K562 (cell line): ENCODE data around the gene MADD. TPM values are rescaled to one million over a fixed set of nuclear protein-coding genes. Genes with fewer than 3 reads are reported as not detected.
A peak's percentile ranks its signal among the peaks of the same experiment; 100 is the strongest.

Experiments used
- GABPB1 ChIP-seq: sonication (generic); formaldehyde crosslinking; IDR thresholded peaks from 2 replicates; pipeline ENCODE4 v1.8.0; 2022; ENCODE audit warnings: mild to moderate bottlenecking, missing genetic modification reagents
- HNRNPK ChIP-seq: fragments of 200-400 bp; formaldehyde crosslinking; IDR thresholded peaks from one replicate; pipeline ENCODE4 v1.6.1; 2018; ENCODE audit warnings: mild to moderate bottlenecking, low read depth, low read length; ENCODE audit not compliant: poor library complexity, severe bottlenecking
- NFE2 ChIP-seq: IDR thresholded peaks from 2 replicates; pipeline ENCODE4 v1.6.1; 2014; ENCODE audit warnings: antibody characterized with exemption, low read depth
- NR4A1 ChIP-seq, 2 experiments: fragments of 250-450 bp in 1 of 2; fragments of 450-650 bp in 1 of 2; sonication (Bioruptor Pico) in 1 of 2; IDR thresholded peaks; 2 replicates each; pipeline versions ENCODE4 v1.4.0 to v1.6.1; 2016 to 2020; ENCODE audit warnings: mild to moderate bottlenecking in 2 of 2, missing compliant biosample characterization in 1 of 2, missing genetic modification characterization in 1 of 2, moderate library complexity in 1 of 2
- SIN3A ChIP-seq, 2 experiments: fragments of 150-350 bp in 1 of 2; IDR thresholded peaks; 2 replicates each; pipeline ENCODE4 v1.6.1; 2011 to 2016; ENCODE audit warnings: borderline replicate concordance in 2 of 2, low read depth in 2 of 2, low read length in 2 of 2, mild to moderate bottlenecking in 2 of 2, moderate library complexity in 2 of 2; ENCODE audit not compliant: control insufficient read depth in 1 of 2
- WHSC1 ChIP-seq: IDR thresholded peaks from one replicate; pipeline ENCODE4 v1.6.1; 2012; ENCODE audit warnings: low read length, control low read depth, inconsistent platforms
- ZNF253 ChIP-seq: fragments of 250-450 bp; sonication (Bioruptor Pico); conservative IDR thresholded peaks from 2 replicates; pipeline ENCODE4 v1.6.1; 2021; ENCODE audit warnings: mild to moderate bottlenecking
- ZNF436 ChIP-seq: fragments of 250-450, 450-650 bp; sonication (Bioruptor Pico); formaldehyde crosslinking; IDR thresholded peaks from 2 replicates; pipeline ENCODE4 v1.7.0; 2020; ENCODE audit warnings: mild to moderate bottlenecking
- polyA plus RNA-seq, 8 experiments: library from polyadenylated mRNA; depleted of rRNA in 4 of 8; stranded (reverse) in 5 of 8; unstranded in 3 of 8; fragments of >200 nt; fragmentation: Nextera tagmentation in 2 of 8; fragmentation: Illumina TruSeq in 1 of 8; extraction: Ambion mirVana in 2 of 8; extraction: Trizol in 1 of 8; gene quantifications; 2 replicates each; pipeline versions ENCODE4 v1.2.1 to v1.2.3, GENCODE V29; 2011 to 2014; ENCODE audit warnings: inconsistent platforms in 1 of 8, missing spikeins in 1 of 8
- total RNA-seq, 7 experiments: library from RNA; depleted of rRNA in 6 of 7; stranded (reverse); fragments of >200 nt in 6 of 7; fragmentation: Illumina TruSeq in 2 of 7; extraction: Trizol in 2 of 7; gene quantifications; 2 replicates each; pipeline versions ENCODE4 v1.2.1 to v1.2.3, GENCODE V29; 2011 to 2021; ENCODE audit warnings: low replicate concordance in 1 of 7
- TF ChIP-seq, protein P1 (sequence below): sonication (generic); formaldehyde crosslinking; IDR thresholded peaks from 2 replicates; pipeline ENCODE4 v1.8.0; 2022; ENCODE audit warnings: mild to moderate bottlenecking, missing genetic modification reagents
- TF ChIP-seq, protein P2 (sequence below): fragments of 200-400 bp; formaldehyde crosslinking; IDR thresholded peaks from 2 replicates; pipeline ENCODE4 v1.6.1; 2017; ENCODE audit warnings: mild to moderate bottlenecking, low read depth, low read length, moderate library complexity
- TF ChIP-seq, protein P3 (sequence below): fragments of 450-650 bp; conservative IDR thresholded peaks from 2 replicates; pipeline ENCODE4 v1.6.1; 2016; ENCODE audit warnings: missing genetic modification characterization, low read depth, mild to moderate bottlenecking, missing compliant biosample characterization, moderate library complexity
- TF ChIP-seq, protein P4 (sequence below): fragments of 450-650 bp; formaldehyde crosslinking; IDR thresholded peaks from 2 replicates; pipeline ENCODE4 v1.4.0; 2020; ENCODE audit warnings: mild to moderate bottlenecking, moderate library complexity
- TF ChIP-seq, protein P5 (sequence below): fragments of 450-650 bp; IDR thresholded peaks from 2 replicates; pipeline ENCODE4 v1.6.1; 2016; ENCODE audit warnings: low read depth, mild to moderate bottlenecking, moderate library complexity

MADD gene
- total and polyA plus RNA-seq, 9 of the 15 experiments (the other 6 are each of a cell fraction or from before 2014, with no cell fraction given): 0.68 to 57.6 (median 33.6) TPM

DNA sequence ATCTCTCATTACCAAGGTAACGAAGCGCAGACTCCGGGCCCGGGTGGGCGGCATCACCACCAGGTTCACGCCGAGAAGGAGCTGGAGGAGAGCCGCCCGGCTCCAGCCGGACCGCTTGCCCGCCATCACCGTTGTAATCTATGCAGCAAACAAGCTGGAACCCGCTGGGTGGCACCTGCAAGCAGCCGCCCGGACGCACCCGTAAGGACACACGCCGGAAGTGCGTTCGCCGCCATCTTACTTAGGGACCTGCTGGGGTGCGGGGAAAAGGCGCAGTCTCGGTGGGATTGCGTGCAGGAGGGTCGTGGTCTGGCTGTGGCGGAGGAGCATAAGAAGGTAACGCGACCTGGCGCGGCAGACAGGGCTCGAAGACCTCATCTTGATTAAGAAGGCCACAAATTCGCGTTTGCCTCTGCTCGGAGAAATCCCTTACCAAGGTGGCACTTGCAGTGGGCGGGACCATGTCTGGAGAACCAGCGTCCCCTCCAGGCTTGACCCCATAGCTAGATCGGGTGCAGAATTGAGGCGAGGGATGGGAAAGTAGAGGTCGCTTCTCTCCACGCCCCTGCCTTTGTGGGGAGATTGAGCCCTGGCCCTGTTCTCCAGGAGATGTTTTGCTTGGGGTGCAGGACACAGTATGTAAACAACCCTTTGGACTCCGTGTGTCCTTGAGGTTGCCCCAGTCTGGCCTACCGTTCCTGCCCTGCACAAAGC, 21.1 kb upstream of the MADD start, which contains the start of gene ACP2 (continued):
- TF ChIP-seq, protein P1, sequence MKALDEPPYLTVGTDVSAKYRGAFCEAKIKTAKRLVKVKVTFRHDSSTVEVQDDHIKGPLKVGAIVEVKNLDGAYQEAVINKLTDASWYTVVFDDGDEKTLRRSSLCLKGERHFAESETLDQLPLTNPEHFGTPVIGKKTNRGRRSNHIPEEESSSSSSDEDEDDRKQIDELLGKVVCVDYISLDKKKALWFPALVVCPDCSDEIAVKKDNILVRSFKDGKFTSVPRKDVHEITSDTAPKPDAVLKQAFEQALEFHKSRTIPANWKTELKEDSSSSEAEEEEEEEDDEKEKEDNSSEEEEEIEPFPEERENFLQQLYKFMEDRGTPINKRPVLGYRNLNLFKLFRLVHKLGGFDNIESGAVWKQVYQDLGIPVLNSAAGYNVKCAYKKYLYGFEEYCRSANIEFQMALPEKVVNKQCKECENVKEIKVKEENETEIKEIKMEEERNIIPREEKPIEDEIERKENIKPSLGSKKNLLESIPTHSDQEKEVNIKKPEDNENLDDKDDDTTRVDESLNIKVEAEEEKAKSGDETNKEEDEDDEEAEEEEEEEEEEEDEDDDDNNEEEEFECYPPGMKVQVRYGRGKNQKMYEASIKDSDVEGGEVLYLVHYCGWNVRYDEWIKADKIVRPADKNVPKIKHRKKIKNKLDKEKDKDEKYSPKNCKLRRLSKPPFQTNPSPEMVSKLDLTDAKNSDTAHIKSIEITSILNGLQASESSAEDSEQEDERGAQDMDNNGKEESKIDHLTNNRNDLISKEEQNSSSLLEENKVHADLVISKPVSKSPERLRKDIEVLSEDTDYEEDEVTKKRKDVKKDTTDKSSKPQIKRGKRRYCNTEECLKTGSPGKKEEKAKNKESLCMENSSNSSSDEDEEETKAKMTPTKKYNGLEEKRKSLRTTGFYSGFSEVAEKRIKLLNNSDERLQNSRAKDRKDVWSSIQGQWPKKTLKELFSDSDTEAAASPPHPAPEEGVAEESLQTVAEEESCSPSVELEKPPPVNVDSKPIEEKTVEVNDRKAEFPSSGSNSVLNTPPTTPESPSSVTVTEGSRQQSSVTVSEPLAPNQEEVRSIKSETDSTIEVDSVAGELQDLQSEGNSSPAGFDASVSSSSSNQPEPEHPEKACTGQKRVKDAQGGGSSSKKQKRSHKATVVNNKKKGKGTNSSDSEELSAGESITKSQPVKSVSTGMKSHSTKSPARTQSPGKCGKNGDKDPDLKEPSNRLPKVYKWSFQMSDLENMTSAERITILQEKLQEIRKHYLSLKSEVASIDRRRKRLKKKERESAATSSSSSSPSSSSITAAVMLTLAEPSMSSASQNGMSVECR: peak; percentile 96
- TF ChIP-seq HNRNPK (no peak), WHSC1 (no peak), GABPB1 (CRISPR knock-in tag) (peak; percentile 100), ZNF436 (no peak), SIN3A (IDR thresholded peaks at IDR 0.05; ENCODE audit: borderline replicate concordance in 2 of 2, control insufficient read depth in 1 of 2, low read depth in 2 of 2, low read length in 2 of 2) (peak; percentile 54 to 87; a peak in 2 of 4 replicates), NFE2 (no peak; the same call in 1 of the 2 replicates), ZNF253 (CRISPR knock-in tag) (no peak), NR4A1 (CRISPR knock-in tag; IDR thresholded peaks at IDR 0.05) (no peak), NR4A1 (tag; IDR thresholded peaks at IDR 0.05) (0 out of 2 replicates have a peak, but pooled peaks have one; percentile 44)
- TF ChIP-seq, protein P2, sequence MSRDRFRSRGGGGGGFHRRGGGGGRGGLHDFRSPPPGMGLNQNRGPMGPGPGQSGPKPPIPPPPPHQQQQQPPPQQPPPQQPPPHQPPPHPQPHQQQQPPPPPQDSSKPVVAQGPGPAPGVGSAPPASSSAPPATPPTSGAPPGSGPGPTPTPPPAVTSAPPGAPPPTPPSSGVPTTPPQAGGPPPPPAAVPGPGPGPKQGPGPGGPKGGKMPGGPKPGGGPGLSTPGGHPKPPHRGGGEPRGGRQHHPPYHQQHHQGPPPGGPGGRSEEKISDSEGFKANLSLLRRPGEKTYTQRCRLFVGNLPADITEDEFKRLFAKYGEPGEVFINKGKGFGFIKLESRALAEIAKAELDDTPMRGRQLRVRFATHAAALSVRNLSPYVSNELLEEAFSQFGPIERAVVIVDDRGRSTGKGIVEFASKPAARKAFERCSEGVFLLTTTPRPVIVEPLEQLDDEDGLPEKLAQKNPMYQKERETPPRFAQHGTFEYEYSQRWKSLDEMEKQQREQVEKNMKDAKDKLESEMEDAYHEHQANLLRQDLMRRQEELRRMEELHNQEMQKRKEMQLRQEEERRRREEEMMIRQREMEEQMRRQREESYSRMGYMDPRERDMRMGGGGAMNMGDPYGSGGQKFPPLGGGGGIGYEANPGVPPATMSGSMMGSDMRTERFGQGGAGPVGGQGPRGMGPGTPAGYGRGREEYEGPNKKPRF: no peak
- TF ChIP-seq, protein P3, sequence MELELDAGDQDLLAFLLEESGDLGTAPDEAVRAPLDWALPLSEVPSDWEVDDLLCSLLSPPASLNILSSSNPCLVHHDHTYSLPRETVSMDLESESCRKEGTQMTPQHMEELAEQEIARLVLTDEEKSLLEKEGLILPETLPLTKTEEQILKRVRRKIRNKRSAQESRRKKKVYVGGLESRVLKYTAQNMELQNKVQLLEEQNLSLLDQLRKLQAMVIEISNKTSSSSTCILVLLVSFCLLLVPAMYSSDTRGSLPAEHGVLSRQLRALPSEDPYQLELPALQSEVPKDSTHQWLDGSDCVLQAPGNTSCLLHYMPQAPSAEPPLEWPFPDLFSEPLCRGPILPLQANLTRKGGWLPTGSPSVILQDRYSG (tag): peak; percentile 79; the same call in 1 of the 2 replicates
- TF ChIP-seq, protein P4, sequence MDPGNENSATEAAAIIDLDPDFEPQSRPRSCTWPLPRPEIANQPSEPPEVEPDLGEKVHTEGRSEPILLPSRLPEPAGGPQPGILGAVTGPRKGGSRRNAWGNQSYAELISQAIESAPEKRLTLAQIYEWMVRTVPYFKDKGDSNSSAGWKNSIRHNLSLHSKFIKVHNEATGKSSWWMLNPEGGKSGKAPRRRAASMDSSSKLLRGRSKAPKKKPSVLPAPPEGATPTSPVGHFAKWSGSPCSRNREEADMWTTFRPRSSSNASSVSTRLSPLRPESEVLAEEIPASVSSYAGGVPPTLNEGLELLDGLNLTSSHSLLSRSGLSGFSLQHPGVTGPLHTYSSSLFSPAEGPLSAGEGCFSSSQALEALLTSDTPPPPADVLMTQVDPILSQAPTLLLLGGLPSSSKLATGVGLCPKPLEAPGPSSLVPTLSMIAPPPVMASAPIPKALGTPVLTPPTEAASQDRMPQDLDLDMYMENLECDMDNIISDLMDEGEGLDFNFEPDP (CRISPR knock-in tag): no peak
- TF ChIP-seq, protein P5, sequence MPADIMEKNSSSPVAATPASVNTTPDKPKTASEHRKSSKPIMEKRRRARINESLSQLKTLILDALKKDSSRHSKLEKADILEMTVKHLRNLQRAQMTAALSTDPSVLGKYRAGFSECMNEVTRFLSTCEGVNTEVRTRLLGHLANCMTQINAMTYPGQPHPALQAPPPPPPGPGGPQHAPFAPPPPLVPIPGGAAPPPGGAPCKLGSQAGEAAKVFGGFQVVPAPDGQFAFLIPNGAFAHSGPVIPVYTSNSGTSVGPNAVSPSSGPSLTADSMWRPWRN: no peak
